ENCODE data around the gene LRRC25. TPM values are rescaled to one million over a fixed set of nuclear protein-coding genes. Genes with fewer than 3 reads are reported as not detected.

LRRC25 gene
- total RNA-seq, 1 experiment from 2014 or later, result not detected

DNA sequence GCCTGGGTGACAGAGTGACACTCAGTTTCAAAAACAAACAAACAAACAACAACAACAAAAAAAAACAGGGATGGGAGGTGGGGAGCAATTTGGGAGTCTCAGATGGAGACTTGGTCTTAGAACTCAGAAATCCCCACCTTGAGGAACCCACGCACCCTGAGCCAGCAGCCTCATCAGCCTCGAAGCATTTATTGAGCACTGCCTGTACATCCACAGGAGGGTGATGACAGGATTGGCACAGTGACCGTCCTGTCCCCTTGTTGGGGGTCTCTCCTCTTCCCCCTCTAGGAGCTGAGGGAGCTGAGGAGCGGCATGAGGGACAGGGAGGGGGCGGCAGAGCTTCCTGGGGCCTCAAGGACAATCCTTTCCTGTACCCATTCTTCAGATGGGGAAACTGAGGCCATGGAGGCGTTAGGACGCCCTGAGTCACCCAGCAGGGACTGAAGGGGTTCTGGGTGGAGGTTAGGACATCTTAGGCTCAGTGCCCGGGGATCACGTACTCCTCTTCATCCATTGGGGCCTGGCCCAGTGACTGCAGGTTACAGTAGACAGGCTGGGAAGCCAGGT, 5.8 kb downstream of the LRRC25 start:
- ChIA-PET POLR2A (ENCODE audit: unreplicated experiment) (interaction anchor here (0.6 kb wide), 1 partner anchor 11 kb away, joined by 7 read pairs; no protein-coding TSS in a partner anchor), CTCF (interaction anchor here (0.7 kb wide), 1 partner anchor 23 kb away, joined by 5 read pairs; no protein-coding TSS in a partner anchor)
- H4K20me1 ChIP-seq (ENCODE audit: insufficient read depth), result peaks cover 30% of the 10 kb centered on the region
- H3F3A ChIP-seq (ENCODE audit: insufficient read depth, low read depth), result peaks cover 46% of the 10 kb centered on the region
- peaks cover 28% of the 10 kb centered on the region for H3K36me3 ChIP-seq (ENCODE audit: low read depth)
- H3K4me1 ChIP-seq (replicated peaks; ENCODE audit: insufficient read depth), result no peaks in the 10 kb centered on the region; the same call in 1 of the 2 replicates
- no peaks in the 10 kb centered on the region for H3K9me3 ChIP-seq (ENCODE audit: insufficient read depth, low read depth)
- H2AFZ ChIP-seq, result no peak overlapping the region
- no peak for TF ChIP-seq EZH2 (IDR thresholded peaks at IDR 0.05; ENCODE audit: low read depth)
- TF ChIP-seq, protein P1, sequence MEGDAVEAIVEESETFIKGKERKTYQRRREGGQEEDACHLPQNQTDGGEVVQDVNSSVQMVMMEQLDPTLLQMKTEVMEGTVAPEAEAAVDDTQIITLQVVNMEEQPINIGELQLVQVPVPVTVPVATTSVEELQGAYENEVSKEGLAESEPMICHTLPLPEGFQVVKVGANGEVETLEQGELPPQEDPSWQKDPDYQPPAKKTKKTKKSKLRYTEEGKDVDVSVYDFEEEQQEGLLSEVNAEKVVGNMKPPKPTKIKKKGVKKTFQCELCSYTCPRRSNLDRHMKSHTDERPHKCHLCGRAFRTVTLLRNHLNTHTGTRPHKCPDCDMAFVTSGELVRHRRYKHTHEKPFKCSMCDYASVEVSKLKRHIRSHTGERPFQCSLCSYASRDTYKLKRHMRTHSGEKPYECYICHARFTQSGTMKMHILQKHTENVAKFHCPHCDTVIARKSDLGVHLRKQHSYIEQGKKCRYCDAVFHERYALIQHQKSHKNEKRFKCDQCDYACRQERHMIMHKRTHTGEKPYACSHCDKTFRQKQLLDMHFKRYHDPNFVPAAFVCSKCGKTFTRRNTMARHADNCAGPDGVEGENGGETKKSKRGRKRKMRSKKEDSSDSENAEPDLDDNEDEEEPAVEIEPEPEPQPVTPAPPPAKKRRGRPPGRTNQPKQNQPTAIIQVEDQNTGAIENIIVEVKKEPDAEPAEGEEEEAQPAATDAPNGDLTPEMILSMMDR (conservative IDR thresholded peaks at IDR 0.05), result no peak
- no peak overlapping the region for H3K27ac ChIP-seq
- no peak overlapping the region for H3K4me2 ChIP-seq
- no peaks in the 10 kb centered on the region for H3K27me3 ChIP-seq (ENCODE audit: insufficient read depth, low read depth)
- peaks cover 25% of the 10 kb centered on the region for H3K79me2 ChIP-seq (ENCODE audit: low read depth)
- no peak for DNase-seq
- BruUV-seq (replicated peaks), result no TSS peak
- no peak overlapping the region for H3K4me3 ChIP-seq
- intact Hi-C loops (cut with micrococcal nuclease; ENCODE audit: unreplicated experiment), result no loop called here
- no peaks in the 10 kb centered on the region for H3K9me2 ChIP-seq (ENCODE audit: insufficient read depth)

DNA sequence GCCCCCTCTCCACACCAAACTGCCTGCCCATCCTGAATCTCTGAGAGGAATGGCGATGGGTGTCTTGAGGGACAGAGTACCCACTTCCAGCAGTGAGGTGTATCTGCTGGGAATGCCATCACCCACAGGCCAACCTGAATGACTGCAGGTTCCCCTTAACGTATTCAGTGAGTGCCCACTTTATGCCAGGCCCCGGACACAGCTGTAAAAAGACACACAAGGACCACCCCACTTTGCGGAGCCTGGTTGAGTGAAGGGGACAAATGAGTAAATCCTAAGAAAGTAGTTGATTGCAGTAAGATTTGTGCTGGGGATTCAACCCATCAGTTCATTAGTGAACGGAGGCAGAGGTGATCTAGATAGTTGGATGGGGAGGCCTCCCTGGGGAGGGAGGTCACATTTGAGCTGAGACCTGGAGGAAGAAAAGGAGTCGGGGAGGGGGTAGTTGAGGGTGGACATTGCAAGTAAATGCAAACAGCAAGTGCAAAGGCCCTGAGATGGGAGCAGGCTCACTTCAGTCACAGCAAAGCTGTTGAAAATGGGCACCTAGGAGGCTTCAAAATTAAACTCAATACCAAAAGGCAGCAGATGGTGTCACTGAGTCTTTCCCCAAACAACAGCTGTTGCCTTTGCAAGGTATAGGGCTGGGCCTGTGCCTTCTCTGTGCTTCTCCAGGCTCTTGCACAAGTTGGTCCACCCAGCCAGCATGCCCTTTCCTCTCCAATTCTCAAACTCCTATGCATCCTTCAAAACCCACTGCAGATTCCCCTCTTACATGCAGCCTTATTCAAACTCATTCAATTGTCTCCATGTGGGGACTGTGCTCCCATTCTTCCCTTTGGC, 7.1 kb downstream of the LRRC25 start:
- H3K4me1 ChIP-seq (replicated peaks; ENCODE audit: insufficient read depth), result peaks cover 6% of the 10 kb centered on the region
- ChIA-PET POLR2A (ENCODE audit: unreplicated experiment) (no interaction called here), CTCF (interaction anchor here (0.6 kb wide), 2 partner anchors 14 to 274 kb away, joined by 3 to 4 read pairs; no protein-coding TSS in a partner anchor)
- H3K9me2 ChIP-seq (ENCODE audit: insufficient read depth), result no peaks in the 10 kb centered on the region
- H3K4me3 ChIP-seq, result no peak overlapping the region
- H3K27me3 ChIP-seq (ENCODE audit: insufficient read depth, low read depth), result no peaks in the 10 kb centered on the region
- intact Hi-C loops (cut with micrococcal nuclease; ENCODE audit: unreplicated experiment), result no loop called here
- H3K4me2 ChIP-seq, result peak overlapping the region; percentile 86; the same call in 1 of the 2 replicates
- no TSS peak for BruUV-seq (replicated peaks)
- peaks cover 28% of the 10 kb centered on the region for H3K36me3 ChIP-seq (ENCODE audit: low read depth)
- H2AFZ ChIP-seq, result no peak overlapping the region
- H3K79me2 ChIP-seq (ENCODE audit: low read depth), result peaks cover 31% of the 10 kb centered on the region
- no peak for DNase-seq
- H3F3A ChIP-seq (ENCODE audit: insufficient read depth, low read depth), result peaks cover 54% of the 10 kb centered on the region
- H4K20me1 ChIP-seq (ENCODE audit: insufficient read depth), result peaks cover 33% of the 10 kb centered on the region
- no peak for TF ChIP-seq EZH2 (IDR thresholded peaks at IDR 0.05; ENCODE audit: low read depth)
- TF ChIP-seq, protein P1 (conservative IDR thresholded peaks at IDR 0.05), result no peak
- H3K27ac ChIP-seq, result peak overlapping the region; percentile 5; the same call in 1 of the 2 replicates
- no peaks in the 10 kb centered on the region for H3K9me3 ChIP-seq (ENCODE audit: insufficient read depth, low read depth)

DNA sequence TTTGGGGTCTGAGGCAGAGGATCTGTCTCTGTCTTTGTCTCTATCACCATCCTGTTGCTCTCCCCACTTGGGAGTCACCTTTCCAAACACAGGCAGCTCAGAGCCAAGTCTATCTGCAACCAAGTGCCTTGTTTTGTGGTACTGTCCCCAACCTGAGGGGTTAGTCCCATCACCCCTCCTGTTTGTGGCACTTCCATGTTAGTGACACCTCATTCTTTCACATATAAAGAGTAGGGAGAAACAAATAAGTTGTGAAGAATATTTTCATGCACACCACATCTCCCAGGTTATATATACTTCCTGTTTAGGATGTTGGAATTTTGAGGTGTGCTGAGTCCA, 7.7 kb downstream of the LRRC25 start:
- H3K4me2 ChIP-seq, result peak overlapping the region; percentile 86
- H3K9me3 ChIP-seq (ENCODE audit: insufficient read depth, low read depth), result no peaks in the 10 kb centered on the region
- CTCF ChIA-PET, result interaction anchor here (0.6 kb wide), 1 partner anchor 273 kb away, joined by 3 read pairs; no protein-coding TSS in a partner anchor
- H3K36me3 ChIP-seq (ENCODE audit: low read depth), result peaks cover 28% of the 10 kb centered on the region
- peak overlapping the region; percentile 91; the same call in 1 of the 2 replicates for H3K4me3 ChIP-seq
- H3K79me2 ChIP-seq (ENCODE audit: low read depth), result peaks cover 31% of the 10 kb centered on the region
- no peak for TF ChIP-seq EZH2 (IDR thresholded peaks at IDR 0.05; ENCODE audit: low read depth)
- peaks cover 33% of the 10 kb centered on the region for H4K20me1 ChIP-seq (ENCODE audit: insufficient read depth)
- H3K27ac ChIP-seq, result 0 out of 2 replicates have a peak overlapping the region, but pooled peaks have one; percentile 2
- POLR2A ChIA-PET (ENCODE audit: unreplicated experiment), result no interaction called here
- no peaks in the 10 kb centered on the region for H3K27me3 ChIP-seq (ENCODE audit: insufficient read depth, low read depth)
- intact Hi-C loops (cut with micrococcal nuclease; ENCODE audit: unreplicated experiment), result no loop called here
- no peak for DNase-seq
- no peak overlapping the region for H2AFZ ChIP-seq
- peaks cover 10% of the 10 kb centered on the region for H3K4me1 ChIP-seq (replicated peaks; ENCODE audit: insufficient read depth)
- H3K9me2 ChIP-seq (ENCODE audit: insufficient read depth), result no peaks in the 10 kb centered on the region
- peaks cover 59% of the 10 kb centered on the region for H3F3A ChIP-seq (ENCODE audit: insufficient read depth, low read depth)
- BruUV-seq (replicated peaks), result no TSS peak
